ENCODE measurements around the gene PHACTR3.

The PHACTR3 gene

DNA sequence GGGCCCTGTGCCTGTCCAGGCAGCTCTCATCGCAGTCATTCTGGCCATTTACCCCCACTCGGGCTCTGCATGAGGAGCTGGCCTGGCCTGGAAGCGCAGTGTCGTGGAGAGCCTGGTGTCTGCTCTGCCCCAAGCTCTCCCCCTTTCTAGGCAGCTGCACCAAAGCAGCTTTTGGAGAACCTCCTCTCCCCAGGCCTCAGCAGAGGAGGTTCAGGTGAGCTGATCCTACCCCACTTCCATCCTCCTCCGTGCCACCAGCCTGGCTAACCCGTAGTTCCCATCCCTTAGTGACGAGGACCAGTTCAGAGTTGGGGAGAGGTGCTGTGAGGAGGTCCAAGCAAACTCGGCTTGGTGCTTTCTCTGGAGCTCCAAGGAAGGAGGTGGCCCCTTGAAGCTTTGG lies 30.5 kb upstream of the PHACTR3 start:
- no peak for DNase-seq

DNA sequence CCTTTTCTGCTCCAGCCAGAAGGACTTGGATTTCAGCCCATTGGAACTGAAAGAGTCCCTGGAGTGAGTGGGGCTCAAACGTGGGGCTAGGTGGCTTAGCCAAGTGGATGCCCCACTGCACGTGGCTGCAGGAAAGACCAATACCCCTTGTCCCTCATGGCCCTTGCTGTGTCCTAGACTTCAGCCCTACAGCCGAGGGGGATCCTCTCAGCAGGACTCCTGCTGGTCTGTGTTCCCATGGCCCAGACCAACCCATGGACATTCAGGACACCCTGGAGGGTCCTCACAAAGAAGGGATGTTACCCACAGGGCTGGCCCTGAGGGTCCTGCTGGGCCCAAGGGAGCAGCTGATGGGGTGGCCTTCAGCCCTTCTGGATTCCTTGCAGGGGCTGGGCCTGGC lies 30.0 kb upstream of the PHACTR3 start:
- no peak for DNase-seq

DNA sequence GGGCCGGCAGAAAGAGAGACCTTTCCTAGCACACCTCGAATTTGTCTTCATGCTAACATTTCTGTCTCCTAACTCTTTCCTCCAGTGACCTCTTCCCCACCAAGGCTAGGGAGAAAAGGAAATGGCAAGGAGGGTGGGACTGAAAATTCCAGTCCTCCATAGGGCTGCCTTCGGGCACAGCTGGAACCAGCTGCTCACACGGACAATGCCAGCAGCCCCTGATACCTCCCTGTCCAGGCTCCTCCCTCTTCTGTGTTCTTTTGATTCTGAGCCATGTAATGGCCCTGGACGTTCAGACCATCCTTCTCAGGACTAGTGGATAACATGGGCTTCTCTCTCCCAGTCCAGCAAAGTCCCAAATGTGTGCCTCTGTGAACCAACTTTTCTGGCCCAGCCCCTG lies 29.1 kb upstream of the PHACTR3 start:
- DNase-seq, result no peak

DNA sequence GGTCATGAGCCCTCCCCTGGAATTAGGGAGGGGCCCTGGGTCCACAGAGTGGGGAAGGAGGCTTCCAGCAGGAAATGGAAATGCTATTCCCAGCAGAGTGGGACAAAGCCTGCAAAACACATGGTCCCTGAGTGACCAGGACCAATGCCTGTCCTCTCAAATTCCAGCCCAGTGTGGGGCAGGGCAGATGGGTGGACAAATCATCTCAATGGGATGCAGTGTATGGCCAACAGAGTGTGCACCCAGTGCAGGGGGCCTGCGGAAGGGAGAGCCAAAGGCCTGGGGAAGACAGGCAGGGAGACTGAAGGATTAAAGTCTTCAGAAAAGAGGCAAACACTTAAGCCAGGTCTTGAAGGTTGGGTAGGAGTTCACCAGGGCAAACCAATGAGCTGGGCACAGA lies 28.7 kb upstream of the PHACTR3 start:
- DNase-seq, result no peak

DNA sequence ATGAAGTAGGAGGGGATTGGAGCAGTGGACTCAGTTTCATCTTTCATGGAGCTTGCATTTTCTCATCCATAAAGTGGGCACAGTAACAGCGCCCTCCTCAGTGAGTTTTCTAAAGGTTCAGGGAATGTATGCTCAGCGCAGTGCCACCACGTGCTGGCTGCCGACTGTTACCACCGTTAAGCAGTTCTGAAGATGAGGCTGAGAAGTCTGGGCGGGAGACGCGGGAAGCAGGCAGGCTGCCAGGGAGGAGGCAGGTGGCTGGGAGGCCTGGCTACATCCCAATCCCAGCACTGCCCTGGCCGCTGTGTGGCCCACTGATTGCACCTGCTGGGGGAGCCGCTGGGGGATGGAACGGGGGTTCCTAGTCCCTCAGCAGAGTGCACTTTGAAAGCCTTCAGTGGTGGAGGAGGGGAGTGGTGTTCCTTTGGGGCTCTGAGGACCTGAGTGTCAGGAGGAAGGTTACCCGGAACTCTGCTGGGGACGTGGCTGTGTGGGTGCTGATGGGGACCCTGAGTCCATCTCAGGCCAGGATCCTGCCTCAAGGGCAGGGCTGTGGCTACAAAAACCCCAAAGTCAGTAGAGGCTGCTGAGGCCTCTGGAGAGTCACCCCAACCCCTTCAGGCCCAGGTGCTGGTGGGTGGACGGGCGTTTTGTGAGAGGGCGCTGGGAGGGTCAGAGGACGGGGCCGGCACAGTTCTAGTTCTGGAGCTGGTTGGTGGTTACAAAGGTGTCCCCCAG lies 28.0 kb upstream of the PHACTR3 start:
- DNase-seq, result peak in 6 of 56 donors; percentile 9 to 23 (median 20)

DNA sequence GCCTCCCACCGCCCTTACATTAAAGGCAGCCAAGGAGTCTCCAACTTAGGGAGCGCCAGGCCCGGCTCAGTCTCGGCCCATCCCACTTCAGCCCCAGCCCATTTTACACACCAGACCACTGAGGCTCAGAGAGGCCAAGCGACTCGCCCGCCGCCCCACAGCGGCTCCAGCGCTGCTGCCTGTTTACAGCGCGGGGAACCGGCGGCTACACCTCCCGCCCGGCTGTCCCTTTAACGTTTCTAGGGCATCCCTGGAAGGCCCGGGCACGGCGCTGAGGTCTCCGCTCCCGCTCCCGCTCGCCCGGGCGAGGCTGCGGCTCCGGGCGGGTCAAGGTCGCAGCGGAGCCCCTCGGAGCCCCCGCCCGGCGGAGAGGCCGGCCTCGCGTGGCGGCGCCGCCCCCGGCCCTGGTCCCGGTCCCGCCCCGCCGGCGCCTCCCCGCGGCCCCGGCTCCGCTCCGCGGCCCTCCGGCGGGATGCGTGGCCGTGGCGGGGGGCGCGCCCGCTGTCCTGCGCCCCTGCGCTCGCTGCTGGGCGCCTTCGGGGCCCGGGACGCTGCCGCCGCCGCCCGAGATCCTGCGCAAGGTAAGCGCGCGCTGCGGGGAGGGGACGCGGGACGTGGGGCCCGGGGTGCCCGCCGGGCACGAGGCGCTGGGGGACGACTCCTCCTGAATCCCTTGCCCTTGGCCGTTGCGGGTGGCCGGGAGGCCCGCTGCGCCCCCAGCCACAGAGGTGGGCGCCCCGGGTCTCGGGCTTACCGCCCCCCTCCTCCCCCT lies 27.1 kb upstream of the PHACTR3 start:
- peak in 1 of 56 donors; percentile 22 for DNase-seq

DNA sequence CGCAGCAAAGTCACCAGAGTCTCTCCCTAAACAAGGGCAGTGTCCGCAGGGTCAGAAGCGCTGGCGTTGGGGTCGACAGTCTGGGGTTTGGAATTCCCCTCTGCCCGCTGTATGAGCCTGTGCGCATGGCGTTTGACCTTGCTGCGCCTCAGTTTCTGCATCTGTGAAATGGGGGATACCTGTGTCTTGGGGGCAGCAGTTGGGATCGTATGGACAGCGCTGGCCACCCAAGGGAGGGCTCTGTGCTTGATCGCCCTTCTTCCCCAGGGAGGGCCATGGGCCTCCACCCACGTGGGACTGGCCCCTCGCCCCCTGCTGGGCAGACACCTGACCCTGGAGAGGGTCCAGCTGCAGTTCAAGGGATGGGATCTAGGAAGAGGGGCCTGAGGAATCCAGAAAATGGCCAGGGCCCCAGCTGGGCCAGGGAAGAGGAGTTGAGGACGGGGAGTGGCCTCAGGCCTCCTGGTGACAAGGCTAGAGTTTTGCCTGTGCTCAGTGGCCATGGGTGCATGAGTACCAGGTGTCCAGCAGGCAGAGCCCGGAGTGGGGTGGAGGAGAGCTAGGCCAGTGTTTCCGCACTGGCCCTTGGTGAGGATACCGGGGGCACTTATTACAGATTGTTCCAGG lies 26.4 kb upstream of the PHACTR3 start:
- no peak for DNase-seq

DNA sequence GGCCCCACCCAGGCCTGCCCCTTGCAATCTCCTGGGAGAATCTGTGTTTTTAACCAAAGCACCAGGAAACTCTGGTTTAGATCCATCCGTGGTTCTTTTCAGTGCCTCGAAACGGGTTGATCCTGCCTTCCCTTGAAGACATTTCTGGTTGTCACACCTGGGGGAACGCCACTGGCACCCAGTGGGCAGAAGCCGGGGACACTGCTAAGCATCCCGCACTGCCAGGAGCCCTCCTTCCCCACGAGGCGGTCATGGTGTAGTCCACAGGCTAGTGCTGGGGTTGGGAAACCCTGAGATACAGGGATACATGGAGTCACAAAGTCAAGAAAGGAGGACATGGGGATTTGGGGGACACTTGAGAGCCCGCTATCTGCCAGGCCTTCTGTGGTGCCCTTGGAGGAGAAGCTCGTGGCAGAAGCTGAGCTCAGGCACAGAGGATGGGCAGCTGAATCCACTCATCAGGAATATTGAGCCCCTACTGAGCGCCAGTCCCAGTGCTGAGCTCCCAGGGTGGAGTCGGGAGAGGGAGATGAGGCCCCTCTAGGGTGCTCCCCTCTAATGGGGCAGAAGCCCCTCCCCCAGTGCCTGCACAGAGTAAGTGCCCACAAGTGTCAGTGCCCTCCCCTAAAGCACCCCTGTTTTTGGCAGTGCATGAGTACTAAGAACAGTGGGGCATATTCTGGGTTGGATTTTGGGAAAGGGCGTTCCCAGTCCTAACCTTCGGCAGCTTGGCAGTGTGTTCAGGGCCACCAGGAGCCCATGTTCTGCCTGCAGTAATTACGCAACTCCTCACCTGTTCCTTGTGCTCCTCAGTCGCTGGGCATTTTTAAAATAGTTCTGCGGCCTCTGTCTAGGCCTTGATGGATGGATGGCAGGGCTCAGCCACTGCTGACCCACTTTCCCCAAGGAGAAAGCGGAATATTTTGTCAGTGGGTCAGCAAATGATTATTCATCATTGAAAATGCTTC lies 25.6 kb upstream of the PHACTR3 start:
- DNase-seq, result no peak

DNA sequence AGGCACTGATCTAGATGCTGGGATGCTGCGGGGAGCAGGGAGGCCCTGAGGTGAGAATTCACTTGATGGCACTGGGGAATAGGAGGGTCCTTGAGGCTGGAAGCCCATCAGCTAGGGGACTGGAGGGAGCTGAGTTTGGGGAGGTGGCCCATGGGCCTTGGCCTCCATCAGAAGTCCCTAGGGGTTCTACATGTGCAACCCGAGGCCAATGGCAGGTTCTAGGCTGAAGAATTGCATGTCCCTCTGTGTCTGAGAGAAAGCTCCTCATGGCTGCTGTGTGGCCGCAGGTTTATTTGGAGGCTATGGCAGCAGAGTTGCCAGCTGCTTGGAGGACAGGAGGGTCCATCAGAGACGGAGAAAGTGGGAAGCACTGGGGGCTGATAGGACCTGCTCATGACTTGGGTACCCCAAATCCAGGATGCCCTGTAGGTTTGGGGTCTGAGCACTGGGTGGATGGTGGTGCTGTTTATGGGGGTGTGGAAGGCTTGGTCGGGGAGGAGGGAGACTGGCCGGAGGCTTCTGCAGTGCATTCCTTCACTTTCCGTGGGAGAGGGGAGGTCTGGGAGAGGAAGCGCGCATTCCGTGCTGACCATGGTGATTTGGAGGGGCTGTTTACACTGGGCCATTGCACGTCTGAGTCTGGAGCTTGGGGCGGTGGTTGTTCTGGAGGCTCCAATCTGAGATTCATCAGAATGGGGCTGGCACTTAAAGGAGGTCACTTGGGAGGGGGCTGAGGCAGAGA lies 24.8 kb upstream of the PHACTR3 start:
- DNase-seq, result no peak

DNA sequence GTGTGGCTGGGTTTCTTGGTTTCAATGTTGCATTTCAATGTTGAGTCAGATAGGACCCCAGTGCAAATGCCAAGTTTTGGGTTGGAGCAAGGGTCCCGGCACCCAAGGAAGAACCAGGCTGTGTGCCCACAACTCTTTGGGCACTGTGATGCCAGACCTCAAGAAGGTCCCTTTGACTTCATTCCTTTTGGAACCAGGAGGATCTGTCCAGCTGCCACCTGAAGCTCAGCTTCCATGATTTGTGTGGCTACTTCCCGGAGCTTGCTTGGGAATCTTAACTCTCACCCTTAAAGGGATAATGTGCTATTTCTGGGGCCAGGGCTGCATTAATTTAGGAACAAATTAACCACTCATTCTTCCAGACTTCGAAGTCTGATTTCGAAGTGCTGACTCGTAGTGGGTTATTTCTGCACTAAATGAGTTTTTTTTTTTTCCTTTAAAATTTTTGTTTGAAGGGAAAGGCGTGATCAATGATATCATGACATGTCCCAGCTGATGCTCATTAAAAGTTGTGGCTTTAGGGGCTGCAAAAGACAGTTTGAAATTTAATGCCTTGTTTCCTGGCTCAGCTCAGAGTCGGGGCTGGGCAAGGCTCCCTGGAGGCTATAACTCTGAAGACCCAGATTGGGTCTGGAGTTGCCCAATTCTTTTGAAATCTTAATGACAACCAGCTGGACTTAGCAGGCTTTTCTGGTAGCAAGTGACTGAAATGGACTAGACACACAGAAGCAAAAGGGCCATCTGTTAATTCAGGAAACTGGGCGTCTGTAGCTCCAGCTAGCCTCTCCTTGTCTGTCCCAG lies 24.0 kb upstream of the PHACTR3 start:
- DNase-seq, result no peak

DNA sequence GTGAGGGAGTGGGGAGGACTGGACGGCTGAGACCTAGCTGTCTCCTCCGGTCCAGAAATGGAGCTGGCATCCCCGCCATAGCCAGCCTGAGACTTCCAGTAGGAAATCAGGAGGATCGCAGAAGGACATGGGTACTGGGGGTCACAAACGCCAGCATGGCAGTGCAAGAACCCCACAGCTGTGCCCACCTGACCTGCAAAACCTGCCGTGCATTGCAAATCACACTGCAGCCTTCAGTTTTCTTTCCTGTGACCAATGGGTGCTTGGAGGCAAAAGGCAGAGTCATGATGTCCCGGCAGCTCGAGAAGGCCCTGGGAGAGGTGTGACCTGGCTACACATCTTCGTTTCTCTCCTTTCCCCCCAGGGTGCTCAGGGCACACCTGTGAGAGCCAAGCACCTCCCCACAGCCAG lies 23.3 kb upstream of the PHACTR3 start:
- DNase-seq, result no peak

DNA sequence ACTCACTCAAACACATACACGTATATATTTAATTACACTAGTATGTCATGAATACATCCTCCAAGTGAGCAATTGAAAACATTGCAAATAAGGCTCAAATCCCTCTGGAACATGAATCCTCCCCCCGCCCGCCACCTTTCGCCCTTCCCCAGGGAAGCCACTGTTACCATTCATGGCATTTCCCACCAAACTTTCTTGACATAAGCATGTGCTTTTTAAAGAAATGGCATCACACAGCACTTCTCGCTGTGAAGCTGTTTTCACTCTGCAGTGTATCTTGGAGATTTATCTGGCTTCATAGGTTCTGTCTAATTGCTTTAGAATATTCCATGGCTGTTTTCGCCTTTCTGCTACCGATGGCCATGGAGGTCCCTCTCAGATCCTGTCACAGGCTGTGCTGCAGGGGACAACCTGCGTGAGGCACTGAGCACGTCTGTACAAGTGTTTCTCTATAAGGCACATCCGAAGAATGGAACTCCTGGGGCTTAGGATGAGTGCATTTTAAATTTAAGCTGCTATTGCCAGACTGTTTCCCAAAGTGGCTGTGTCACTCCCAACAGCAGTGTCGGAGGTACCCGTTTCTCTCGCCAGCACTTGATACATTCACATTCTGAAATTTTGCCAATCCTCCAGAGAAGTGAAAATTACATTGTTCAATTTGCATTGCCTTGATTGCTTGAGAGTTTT lies 22.2 kb upstream of the PHACTR3 start:
- DNase-seq, result no peak

DNA sequence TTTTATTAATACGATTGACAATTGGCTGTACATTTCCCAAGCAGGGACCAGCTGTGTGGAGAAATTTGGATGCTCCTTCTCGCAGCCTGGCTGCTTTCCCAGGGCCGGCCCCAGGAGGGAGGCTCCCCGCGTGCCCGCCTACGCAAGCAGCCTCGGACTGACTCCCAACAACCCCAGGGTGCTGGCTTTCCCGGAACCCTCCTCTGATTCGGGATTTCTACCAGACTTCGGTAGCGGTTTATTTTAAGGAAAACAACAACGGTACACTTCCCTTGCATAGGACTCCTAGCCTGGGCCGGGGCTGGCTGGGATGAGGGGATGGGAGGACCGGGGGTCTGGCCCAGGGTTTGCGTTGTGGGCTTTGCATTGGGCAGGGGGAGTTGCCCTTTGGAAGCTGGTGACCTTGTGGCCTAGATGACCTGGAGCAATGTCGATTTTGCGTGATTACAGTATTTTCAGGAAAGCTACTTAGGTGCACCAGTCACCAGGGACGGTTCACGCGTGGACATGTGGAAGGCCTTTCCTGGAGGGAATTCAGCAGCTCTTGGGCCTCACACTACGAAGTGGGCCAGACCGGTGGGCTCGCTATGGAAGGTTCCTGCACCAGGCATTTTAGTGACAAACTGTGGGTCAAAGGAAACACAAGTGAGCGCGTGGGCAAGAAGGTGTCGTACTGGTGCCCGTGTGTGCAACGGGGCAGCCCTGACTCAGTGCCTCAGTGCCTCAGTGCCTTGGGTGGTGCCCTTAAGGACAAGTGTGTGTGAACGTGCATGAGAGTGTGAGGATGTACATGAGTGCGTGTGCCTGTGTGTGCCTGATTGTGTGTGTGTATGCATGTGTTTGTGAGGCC lies 20.7 kb upstream of the PHACTR3 start:
- DNase-seq, result peak in 34 of 56 donors; percentile 9 to 75 (median 32)

DNA sequence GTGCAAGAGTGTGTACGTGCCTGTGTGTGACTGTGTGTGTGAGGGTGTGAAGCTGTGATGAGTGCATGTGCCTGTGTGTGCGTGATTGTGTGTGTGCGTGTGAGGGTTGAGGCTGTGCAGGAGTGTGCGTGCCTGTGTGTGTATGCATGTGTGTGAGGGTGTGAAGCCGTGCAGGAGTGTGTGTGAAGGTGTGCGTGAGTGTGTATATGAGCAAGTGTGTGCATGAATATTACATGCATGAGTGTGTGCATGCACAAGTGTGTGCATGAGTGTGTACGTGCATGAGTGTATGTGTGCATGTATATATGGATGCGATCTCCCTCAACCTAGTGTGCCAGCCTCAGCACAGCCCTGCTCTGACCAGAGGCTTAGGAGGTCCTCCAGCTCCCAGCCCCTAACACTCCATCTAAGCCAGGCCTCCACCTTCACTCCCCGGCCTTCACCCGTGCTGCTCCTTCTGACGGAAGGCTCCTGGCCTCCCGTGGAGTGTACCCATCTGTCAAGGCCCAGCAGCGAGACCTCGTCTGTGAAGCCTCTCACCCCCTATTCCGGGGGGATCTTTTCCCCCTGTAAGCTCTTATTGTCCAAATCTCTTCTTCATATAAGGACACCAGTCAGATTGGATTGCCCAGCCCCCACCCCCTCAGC lies 19.9 kb upstream of the PHACTR3 start:
- DNase-seq, result no peak

DNA sequence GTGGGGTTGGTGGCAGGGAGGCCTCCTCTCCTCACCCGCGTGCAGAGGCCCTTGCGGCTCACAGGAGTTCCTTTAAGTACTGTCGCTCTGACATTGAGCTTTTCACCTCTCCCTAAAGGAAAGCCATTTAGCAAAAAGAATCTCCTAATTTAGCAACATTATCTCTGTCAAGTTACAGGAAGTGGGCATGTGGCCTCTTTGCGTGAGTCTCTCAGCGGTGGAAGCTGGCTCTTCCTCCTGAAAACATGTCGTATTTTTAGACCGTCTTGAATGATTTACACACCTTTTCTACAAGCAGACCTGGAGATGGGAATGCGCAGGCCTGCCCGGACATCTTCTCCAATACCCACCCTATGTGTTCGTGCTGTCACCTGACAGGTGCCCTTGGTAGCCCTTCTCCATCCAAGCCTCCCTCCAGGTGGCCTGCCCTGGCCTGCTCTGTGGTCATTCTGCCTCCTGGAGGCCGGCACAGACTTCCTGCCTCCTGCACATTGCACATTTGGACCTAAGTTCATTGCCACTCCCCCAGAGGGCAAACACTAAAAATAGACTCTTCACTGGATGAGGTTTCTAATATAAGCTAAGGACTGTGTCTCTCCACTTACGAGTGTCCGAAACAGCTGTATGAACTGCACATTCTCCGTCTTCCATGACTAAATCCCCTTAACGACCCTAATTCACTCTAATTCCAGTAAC lies 18.5 kb upstream of the PHACTR3 start:
- DNase-seq, result no peak

DNA sequence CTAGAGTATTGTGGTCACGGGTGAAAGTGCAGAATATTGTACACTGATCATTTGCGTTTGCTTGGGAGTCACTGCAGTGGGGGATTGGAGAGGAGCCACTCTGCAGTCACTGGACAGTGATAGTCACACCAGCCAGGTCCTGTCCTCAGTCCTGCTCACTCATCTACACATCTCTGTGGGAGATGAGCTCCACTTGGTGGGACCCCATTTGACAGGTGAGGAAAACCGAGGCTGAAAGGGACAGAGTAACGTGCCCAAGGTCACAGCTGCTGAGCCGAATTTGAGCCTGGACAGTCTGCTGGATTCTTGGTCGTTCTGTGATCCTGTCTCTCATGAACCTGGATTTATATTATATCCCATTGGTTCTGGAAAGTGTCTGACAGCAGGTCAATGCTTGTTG lies 17.7 kb upstream of the PHACTR3 start:
- no peak for DNase-seq

DNA sequence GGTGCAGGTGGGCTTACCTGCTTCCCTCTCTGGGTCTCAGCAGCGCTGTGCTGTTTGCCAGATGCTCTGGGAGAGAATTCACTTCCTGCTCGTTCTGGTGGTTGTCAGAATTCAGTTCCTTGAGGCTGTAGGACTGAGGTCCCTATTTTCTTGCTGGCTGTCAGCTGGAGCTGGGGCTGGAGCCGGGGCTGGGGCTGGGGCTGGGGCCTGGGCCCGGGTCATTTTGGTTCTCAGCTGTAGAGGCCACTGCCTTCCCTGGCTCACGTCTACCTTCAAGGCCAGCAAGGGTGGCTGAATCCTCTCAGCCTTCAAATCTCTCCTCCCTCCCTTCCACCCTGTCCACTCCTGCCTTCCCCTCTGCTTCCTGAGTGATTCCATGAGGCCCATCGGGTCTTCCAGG lies 16.8 kb upstream of the PHACTR3 start:
- no peak for DNase-seq

Measured in nucleus accumbens (tissue), 56 donors.